GM18499 (cell line): Measurements from ENCODE around the gene CPB1.
"Not testable (repeated sequence)": the region's sequence is repeated elsewhere in the genome, so short reads cannot be mapped to it uniquely, and the experiment has no call there.

ENCODE experiments used
- ATAC-seq: cut with Tn5 transposase; IDR thresholded peaks from one replicate; pipeline ENCODE4 v1.9.1; 2021; ENCODE audit warnings: moderate number of reproducible peaks; ENCODE audit not compliant: insufficient read depth, unreplicated experiment

Gene CPB1

DNA sequence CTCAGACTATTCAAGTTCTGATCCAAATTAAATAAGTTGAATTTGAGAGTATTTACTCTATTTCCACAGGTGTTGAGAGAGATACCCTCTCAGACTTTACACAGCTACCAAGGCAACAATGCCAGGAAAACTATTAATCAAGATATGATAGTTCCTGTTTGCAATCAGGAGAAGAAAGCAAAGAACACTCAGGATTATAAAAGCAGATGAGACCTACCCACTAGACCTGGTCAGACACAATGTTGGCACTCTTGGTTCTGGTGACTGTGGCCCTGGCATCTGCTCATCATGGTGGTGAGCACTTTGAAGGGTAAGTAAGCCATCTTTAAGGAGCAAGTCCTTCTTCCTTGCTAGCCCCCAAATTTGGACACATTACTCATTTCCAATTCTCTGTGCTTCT lies at the start of gene CPB1:
CPB1 (plus strand) TSS at position 227 of the 400 bp plus-strand sequence; CDS start at position 240, 13 bp downstream.
- no peak for ATAC-seq

DNA sequence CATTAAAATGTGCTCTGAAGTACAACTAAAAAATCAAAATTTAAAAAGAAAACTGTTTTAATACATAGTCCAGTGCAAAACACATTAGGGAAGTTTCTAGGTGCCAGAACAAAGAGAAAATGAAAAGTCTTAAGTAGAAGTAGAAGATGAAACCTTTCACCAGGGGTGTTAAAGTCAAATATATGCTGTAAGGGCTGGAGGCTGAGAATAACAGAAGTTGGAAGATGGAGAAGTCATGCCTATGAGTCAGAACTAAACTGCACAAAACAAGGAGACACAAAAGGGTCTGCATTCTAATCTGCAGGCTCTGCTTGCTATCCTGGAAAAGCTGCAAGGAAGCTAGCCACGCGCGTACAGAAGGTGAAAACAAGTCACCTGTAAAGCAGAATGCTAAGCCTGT lies 48.7 kb upstream of the CPB1 start:
- no peak for ATAC-seq

DNA sequence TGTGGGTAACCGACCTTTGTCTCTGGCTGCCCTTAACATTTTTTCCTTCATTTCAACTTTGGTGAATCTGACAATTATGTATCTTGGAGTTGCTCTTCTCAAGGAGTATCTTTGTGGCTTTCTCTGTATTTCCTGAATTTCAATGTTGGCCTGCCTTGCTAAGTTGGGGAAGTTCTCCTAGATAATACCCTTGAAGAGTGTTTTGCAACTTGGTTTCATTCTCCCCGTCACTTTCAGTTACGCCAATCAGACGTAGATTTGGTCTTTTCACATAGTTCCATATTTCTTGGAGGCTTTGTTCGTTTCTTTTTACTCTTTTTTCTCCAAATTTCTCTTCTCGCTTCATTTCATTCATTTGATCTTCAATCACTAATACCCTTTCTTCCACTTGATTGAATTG lies 42.6 kb upstream of the CPB1 start:
- not testable (repeated sequence) for ATAC-seq

DNA sequence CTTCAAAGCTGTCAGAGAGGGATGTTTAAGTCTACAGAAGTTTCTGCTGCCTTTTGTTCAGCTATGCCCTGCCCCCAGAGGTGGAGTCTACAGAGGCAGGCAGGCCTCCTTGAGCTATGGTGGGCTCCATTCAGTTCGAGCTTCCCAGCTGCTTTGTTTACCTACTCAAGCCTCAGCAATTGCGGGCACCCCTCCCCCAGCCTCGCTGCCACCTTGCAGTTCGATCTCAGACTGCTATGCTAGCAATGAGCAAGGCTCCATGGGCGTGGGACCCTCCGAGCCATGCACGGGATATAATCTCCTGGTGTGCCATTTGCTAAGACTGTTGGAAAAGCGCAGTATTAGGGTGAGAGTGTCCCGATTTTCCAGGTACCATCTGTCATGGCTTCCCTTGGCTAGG lies 41.5 kb upstream of the CPB1 start:
- not testable (repeated sequence) for ATAC-seq

DNA sequence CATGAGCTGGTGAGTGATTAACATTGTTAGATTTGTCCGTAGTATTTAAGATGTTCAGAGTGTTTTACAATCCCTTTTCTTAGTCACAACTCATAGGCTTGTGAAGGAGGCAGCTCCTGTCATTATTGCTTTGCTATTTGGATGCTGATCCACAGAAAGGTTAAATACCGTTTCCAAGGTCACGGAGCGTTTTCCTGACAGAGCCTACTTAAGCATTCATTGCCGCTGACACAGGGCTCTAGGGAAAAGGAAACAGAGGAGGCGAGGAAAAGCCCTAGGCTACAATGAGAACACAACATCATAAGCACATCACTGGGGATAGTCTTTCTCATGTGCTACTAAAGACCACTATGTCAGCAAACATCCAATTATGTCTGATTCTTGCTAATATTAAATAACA lies 38.5 kb upstream of the CPB1 start:
- ATAC-seq: no peak

DNA sequence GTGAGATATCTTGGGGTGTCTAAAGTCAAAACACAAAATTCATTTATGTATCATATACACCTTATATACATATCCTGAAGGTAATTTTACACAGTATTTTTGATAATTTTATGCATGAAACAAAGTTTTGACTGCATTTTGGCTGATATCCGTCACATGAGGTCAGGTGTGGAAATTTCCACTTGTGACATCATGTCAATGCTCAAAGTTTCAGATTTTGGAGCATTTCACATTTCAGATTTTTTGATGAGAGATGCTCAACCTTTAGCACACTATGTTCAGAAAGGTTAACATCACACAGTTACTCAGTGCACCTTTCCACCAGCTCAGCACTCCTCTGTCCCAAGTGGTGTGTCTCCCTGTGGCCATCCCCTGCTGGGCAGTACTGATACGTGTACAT lies 37.7 kb upstream of the CPB1 start:
- no peak for ATAC-seq

DNA sequence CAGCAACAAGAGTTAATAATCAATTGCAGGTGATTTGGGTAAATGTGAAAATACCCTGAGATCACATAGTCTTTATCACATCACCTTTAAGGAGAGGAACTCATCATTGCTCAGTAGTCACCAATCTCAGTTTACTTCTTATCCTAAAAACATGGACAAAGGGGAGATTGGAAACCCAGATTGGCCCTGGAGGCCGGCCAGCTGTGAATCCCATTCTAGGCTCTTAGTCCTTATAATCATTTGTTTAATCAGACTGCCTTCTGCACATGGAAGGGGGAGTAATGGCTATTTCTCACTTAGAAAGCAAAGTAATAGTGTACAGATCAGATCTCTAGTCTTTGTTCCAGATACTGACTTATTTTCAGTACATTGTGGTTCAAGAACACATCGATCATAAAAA lies 37.2 kb upstream of the CPB1 start:
- ATAC-seq: no peak

DNA sequence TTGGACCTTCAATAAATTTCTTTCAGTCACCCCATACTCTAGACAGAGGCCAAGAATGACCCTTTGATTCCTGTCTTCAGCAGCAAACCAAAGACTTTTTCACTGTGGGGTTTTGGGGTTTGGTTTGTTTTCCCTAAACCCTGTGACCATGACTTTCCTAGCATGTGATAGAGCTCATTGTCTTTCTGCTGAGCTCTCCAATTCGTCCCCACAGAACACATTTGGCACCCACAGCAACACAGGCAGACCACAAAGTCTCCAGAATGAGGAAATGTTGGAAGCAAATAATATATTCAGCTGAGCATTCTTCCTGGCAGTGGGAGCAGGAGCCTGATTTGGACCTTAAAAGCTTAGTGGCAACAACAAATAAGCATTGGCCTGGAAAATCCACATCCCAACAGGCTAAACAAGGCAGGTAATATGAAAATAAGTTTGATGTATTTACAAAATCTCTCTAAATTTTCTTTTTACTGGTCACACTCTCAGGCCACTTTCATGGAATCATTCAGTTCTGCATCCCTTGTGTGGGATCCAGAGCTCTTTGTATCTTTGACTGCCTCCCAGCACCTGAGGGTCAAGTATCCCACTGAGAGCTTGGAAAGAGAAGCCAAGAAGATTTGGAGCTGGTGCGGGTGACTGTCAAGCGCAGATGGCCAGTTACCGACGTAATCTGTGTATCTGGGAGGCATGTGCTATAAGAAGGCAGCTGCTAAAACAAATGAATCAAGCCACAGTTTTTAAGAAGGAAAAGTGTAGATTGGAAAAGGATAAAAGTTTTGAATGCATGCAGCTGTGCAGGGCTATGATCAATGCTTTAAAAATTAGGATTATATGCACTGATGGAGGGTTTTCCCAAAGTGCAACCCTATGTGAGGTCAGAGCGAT lies 36.5 kb upstream of the CPB1 start:
- no peak for ATAC-seq

DNA sequence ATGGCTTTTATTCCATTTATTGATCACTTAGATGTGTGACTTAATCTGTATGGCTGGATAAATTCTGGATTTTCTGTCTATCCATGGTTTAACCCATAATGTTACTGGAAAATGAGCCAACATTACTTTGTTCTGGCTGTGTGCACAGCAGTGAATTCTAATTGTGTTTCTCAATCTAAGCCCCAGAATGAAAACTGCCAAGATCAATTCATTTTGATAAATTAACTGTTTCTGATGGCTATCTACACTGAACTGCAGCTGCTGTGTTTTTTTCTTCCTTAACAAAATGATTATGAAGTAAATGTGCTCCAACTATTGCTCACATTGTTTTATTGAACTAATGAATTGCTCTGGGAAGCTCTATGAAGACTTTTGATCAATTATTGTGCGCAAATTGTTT lies 35.7 kb upstream of the CPB1 start:
- ATAC-seq: no peak

DNA sequence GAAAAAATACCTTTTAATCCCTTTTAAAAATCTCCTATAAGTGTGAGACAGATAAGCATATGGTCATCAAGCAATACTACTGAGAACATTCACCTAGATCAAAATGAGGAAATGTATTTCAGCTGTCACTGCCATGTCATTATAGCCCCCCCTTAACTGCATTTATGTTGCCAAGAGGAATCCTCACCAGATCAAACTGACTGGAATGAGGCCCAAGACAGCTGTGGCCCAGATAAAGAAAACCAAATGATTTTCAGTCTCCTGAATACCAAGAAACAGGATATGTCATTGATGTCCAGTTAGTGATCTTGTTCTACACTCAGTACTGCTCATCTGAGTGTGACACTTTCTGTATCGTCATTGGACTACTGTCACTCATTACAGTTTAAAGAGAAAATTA lies 35.1 kb upstream of the CPB1 start:
- ATAC-seq: no peak

DNA sequence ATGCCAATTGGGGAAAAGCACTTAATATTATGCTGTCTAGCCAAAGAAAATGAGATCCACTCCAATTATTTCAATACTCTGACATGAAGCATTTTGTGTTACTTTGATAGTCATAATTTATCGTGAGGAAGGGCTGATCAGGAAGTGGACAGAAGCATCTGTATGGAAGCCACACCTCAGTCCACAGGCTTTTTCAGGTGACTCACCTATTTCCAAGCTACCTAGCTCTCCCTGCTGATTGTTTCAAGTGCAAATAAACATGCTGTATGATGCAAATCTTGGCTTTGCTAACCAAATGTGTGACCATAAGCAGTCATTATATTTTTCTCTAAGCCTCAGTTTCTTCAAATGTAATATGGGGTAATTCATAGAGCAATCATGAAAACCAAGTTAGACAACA lies 30.8 kb upstream of the CPB1 start:
- no peak for ATAC-seq

DNA sequence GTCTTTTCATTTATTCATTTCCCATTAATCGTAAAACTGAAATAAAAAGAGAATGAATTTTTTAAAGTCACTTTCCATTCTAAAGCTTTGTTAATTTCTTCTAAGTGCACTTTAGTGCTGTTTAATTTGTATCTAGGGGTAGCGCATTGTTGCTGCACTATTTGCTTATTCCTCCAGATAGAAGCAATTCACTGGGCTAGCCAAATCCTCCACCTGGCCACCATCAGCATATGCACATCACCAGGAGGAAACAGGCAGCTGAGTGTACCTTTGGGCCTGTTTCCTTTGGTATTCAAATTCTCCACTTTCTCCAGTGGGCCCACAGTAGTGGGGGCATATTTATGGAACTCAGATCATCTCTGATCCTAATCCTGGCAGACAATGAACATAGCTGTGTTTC lies 29.8 kb upstream of the CPB1 start:
- no peak for ATAC-seq

DNA sequence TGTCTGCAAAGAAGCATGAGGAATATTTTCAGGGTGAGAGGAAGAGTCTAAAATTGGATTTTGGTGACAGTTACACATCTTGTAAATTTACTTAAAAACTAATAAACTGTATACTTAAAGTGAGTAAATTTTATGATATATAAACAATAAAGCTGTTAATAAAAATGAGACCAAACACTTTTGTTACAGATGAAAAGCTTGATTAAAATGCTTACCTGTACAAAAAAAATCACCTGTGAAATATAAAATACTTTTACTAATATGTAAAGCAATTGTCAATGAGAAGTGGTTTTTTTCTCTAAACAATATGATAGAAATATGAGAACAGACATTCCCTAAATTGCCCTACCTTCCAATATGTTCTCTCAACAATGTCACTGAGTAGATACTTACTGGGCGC lies 27.2 kb upstream of the CPB1 start:
- ATAC-seq: no peak

DNA sequence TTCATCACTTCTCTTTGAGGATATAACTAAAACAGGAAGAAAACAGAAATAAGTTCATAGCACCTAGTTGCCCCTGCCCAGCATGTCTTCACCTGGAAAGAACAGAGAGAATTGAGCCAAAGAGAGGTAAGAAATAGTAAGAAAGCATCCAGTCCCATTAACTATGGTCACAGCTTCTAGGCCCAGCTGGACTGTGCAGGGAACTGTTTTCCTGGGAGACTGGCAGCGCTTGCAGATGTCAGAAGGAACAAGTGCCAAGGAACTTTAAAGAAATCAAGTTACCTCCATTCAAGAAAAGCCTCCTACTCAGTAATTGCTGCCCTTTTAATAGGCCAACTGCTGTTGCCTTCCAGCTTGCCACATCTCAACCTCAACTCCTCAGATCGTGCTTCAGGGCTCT lies 17.8 kb upstream of the CPB1 start:
- no peak for ATAC-seq

DNA sequence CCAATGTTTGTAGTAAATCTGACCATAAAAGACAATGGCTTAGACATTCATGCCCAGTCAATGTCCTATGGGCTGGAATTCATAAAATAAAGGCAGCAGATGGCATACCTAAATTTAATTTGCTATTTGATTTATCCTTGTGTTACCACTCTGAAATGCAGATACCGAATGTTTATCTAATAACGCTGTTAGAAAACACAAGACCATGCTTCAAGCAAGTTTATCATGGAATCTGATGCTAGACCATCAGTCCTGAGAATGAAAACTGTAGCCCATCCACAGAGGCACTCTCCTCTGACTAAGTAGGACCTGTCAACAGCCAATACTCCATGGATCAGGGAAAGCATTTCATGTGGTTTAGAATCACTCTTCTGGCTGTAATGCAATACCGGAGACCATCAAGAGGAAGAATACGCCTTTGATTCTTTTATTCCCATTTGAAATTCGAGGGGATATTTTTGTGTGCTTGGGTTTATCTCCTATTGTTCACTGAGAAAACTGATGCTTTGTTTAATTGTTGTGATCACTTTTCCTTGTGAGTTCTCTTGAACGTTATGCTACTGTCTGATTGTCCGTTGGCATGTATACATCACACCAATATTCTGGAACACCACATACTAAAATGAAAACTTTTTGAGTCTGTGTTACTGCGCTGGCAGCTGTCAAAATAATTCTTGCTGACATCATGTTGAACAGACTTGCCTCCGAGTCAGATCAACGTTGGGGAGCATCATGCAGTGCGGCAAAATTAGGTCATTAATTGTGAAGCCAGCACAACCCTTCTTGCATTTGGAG lies 12.1 kb upstream of the CPB1 start:
- no peak for ATAC-seq

DNA sequence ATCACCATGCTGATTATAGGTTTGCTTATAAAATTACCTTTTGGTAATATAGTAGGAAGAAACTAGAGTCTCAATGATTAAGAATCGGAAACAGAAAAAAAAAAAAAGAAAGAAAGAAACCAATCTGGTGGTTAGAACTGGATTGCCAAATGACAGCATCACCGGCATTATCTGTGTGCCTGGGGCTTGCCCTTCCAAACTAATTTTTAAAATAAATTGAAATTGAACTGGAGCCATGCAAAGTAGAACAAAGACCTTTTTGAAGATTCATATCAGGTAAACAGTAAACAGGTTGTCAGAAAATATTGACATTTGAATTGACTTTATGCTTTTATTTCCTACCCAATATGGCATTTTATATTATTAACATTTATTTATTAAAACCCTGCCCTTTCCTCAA lies 11.2 kb upstream of the CPB1 start:
- ATAC-seq: no peak

DNA sequence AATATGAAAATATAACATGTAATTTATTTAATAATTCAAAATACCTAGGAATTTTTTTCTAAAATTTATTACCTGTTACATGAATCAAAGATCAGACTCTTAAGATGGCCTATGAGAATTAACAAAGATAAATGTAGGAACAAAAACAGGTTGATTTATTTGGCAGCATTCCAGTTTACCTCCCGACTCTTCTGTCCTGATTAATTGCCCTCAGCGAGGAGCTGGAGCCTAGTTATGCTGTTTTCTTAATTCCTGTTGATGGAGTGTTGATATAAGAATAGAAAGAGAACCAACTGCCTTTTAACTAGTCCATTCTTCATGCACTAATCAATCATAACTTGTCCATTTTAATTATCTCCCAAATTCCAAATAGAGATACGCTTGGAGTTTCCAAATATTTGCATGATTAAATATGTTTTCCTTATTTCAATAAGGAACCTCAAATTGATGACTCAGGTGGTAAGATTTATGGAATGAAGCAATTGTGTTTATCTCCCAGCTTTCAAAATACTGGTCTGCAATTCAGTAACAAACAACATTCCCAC lies 10.6 kb upstream of the CPB1 start:
- ATAC-seq: no peak

DNA sequence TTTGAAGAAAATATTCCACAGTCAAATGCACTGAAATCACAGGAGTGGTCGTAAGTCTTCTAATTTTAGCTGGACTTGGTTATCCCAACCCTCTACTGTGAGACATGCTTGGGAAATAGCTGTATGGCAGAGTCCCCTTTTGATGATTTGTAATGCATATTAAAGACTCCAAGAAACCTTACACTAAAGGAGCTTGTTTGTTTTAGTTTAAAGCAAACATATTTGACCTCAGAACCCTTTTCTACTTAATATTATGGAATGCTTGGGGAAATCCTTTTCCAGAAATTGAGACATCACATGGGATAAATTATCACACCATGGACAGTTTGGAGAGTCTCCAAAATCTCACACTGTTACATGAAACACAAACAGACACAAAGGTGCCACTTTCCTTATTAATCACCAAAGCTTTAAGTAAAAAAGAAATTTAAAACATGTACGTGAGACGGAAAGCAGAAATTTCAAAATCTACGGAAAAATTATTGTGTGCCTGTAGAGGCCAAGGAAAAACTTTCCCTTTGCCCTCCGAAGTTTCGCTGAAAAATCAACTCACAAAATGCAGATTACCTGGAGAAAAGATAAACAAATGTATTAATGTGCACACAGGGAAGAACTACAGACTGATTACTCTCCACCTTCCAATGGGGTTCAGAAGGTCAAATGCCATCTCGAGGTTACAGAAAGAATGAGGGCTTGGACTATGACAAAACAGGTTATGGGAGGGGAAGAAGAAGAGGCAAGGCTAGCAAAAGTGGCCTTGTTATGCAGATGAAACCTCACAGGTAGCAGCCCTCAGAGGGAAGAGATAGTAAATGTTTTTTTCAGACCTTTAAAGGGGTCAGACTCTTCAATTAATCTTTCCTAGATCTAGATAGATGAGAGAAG lies 7.0 kb upstream of the CPB1 start:
- no peak for ATAC-seq

DNA sequence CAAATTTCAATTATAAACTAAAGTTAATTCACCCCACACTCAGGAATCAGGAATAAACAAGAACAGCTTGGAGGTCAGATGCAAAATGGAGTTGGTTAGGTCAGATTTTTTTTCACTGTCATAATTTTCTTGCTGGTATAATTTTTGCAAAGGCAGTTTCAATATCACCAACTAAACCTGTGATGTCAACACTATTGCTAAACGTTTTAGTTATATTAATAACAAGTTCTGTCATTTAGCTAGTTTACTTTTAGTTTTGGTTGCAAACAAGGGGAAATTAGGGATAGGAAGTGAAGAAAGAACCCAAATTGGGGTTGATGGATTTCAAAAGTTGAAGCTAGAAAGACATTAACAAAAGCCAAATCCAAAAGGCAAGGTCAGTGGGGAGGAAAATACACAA lies 4.6 kb upstream of the CPB1 start:
- ATAC-seq: no peak

DNA sequence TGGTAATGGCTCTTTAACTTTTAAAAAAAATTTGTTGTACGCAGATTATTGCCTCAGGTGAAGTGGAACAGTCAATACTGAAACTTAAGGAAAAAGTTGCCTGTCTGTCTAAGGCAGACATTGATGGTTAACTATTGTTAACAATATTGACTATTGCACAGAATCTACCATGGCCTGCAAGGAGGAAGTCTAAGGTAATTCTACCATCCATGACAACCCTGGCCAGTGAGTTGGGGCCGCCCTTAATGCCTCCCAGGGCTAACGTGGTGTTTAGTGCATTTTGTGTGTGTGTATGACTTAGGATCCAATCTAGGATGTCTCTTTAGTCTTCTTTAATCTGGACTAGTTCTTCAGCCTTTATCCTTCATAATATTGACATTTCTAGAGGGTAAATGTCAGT lies 2.1 kb upstream of the CPB1 start:
- no peak for ATAC-seq
